Measurements from ENCODE around the gene IFT81. TPM values are rescaled to one million over a fixed set of nuclear protein-coding genes. Genes with fewer than 3 reads are reported as not detected.
"Not testable (repeated sequence)": the region's sequence is repeated elsewhere in the genome, so short reads cannot be mapped to it uniquely, and the experiment has no call there.

IFT81 gene
- total RNA-seq, 1 experiment from 2014 or later: 9.0 TPM

GRCh38 chr12:110116623-110117022 lies 7.5 kb upstream of the IFT81 start:
- ChIA-PET CTCF (no interaction called here), POLR2A (no interaction called here), RAD21 (ENCODE audit: low non-redundant PET in 1 of 2, low total read pairs in 2 of 2, uncharacterized antibody in 2 of 2, unreplicated experiment in 2 of 2) (no interaction called here)
- intact Hi-C loops (cut with micrococcal nuclease): no loop called here
- H2AFZ ChIP-seq (ENCODE audit: low read depth, low read length, poor library complexity, severe bottlenecking): no peak overlapping the region
- no peak overlapping the region for H3K4me3 ChIP-seq (replicated peaks in 1 of 2; ENCODE audit: low read depth in 1 of 2, low read length in 2 of 2)
- no peak overlapping the region for H3K9ac ChIP-seq (ENCODE audit: low read length)
- no peak overlapping the region for H3K4me2 ChIP-seq (ENCODE audit: low read length)
- no peaks in the 10 kb centered on the region for H3K4me1 ChIP-seq (ENCODE audit: control insufficient read depth in 1 of 2, insufficient read depth in 2 of 2, low read length in 2 of 2)
- H3K9me3 ChIP-seq (ENCODE audit: control insufficient read depth in 1 of 2, insufficient read depth in 1 of 2, low read depth in 1 of 2, low read length in 2 of 2): no peaks in the 10 kb centered on the region
- no peak overlapping the region for H3K27ac ChIP-seq (ENCODE audit: low read depth, low read length)
- no peaks in the 10 kb centered on the region for H4K20me1 ChIP-seq (ENCODE audit: insufficient read depth)
- TF ChIP-seq POLR2A (IDR thresholded peaks at IDR 0.05; ENCODE audit: borderline replicate concordance, extremely low read depth, insufficient read depth, insufficient read length) (no peak), YY1 (IDR thresholded peaks at IDR 0.05; ENCODE audit: extremely low read depth, insufficient replicate concordance, low read depth, low read length) (no peak)
- ATAC-seq: no peak
- H3K36me3 ChIP-seq (ENCODE audit: control insufficient read depth in 1 of 2, insufficient read depth in 2 of 2, low read length in 2 of 2): no peaks in the 10 kb centered on the region
- BruUV-seq (replicated peaks): no TSS peak
- no peaks in the 10 kb centered on the region for H3K79me2 ChIP-seq (ENCODE audit: insufficient read depth, low read length)
- no peaks in the 10 kb centered on the region for H3K9me2 ChIP-seq (ENCODE audit: insufficient read depth)
- H3K27me3 ChIP-seq (ENCODE audit: insufficient read depth, low read length): no peaks in the 10 kb centered on the region
- no peak for DNase-seq (ENCODE audit: low read depth, low spot score)

GRCh38 chr12:110117210-110117609 lies 6.9 kb upstream of the IFT81 start:
- DNase-seq (ENCODE audit: low read depth, low spot score); RAD21 ChIA-PET (ENCODE audit: low non-redundant PET in 1 of 2, low total read pairs in 2 of 2, uncharacterized antibody in 2 of 2, unreplicated experiment in 2 of 2); H3K27ac ChIP-seq (ENCODE audit: low read depth, low read length); intact Hi-C loops (cut with micrococcal nuclease); H3K9ac ChIP-seq (ENCODE audit: low read length); H3K4me3 ChIP-seq (replicated peaks in 1 of 2; ENCODE audit: low read depth in 1 of 2, low read length in 2 of 2); H3K27me3 ChIP-seq (ENCODE audit: insufficient read depth, low read length); H4K20me1 ChIP-seq (ENCODE audit: insufficient read depth); H3K4me2 ChIP-seq (ENCODE audit: low read length); H3K9me2 ChIP-seq (ENCODE audit: insufficient read depth); H3K79me2 ChIP-seq (ENCODE audit: insufficient read depth, low read length); BruUV-seq (replicated peaks); H3K36me3 ChIP-seq (ENCODE audit: control insufficient read depth in 1 of 2, insufficient read depth in 2 of 2, low read length in 2 of 2); H3K4me1 ChIP-seq (ENCODE audit: control insufficient read depth in 1 of 2, insufficient read depth in 2 of 2, low read length in 2 of 2); H3K9me3 ChIP-seq (ENCODE audit: control insufficient read depth in 1 of 2, insufficient read depth in 1 of 2, low read depth in 1 of 2, low read length in 2 of 2); POLR2A ChIA-PET: not testable (repeated sequence)
- peak overlapping the region; percentile 66 for H2AFZ ChIP-seq (ENCODE audit: low read depth, low read length, poor library complexity, severe bottlenecking)
- peak; percentile 81 for ATAC-seq
- TF ChIP-seq RAD21 (IDR thresholded peaks at IDR 0.05; ENCODE audit: low read depth) (peak; percentile 26; the same call in 1 of the 2 replicates), CTCF (IDR thresholded peaks at IDR 0.05 in 2 of 3, conservative IDR thresholded peaks at IDR 0.05 in 1 of 3; ENCODE audit: borderline replicate concordance in 1 of 3, insufficient read depth in 1 of 3, low read depth in 2 of 3, low read length in 2 of 3) (peak in 2 of 3 experiments; percentile 40 to 51; a peak in 3 of 6 replicates)
- CTCF ChIA-PET: interaction anchor here (0.6 kb wide), 1 partner anchor 481 kb away, joined by 3 read pairs; no protein-coding TSS in a partner anchor

Data from HCT116 (cell line).